HepG2 (cell line): ENCODE data around the gene OCSTAMP. TPM values are rescaled to one million over a fixed set of nuclear protein-coding genes. Genes with fewer than 3 reads are reported as not detected.
A peak's percentile ranks its signal among the peaks of the same experiment; 100 is the strongest.

Experiments used
- CREB1 ChIP-seq, 2 experiments: fragments of 450-650 bp in 1 of 2; IDR thresholded peaks; 2 replicates each; pipeline ENCODE4 v1.6.1; 2016 to 2017; ENCODE audit warnings: control low read depth in 1 of 2, mild to moderate bottlenecking in 1 of 2, missing compliant biosample characterization in 1 of 2, missing genetic modification characterization in 1 of 2
- ERF ChIP-seq: IDR thresholded peaks from 2 replicates; pipeline ENCODE4 v1.6.1; 2018; ENCODE audit warnings: missing biosample characterization, missing genetic modification reagents
- FOXP1 ChIP-seq, 2 experiments: fragments of 450-650 bp in 1 of 2; IDR thresholded peaks; 2 replicates each; pipeline ENCODE4 v1.6.1; 2017 to 2018; ENCODE audit warnings: antibody characterized with exemption in 1 of 2
- HNRNPK ChIP-seq: fragments of 200-400 bp; formaldehyde crosslinking; IDR thresholded peaks from 2 replicates; pipeline ENCODE4 v1.6.1; 2018; ENCODE audit warnings: low read length, low read depth, moderate library complexity, mild to moderate bottlenecking; ENCODE audit not compliant: poor library complexity, severe bottlenecking
- PITX1 ChIP-seq: sonication (generic); formaldehyde crosslinking; IDR thresholded peaks from 2 replicates; pipeline ENCODE4 v1.5.1; 2020; ENCODE audit warnings: mild to moderate bottlenecking, missing genetic modification reagents
- RXRB ChIP-seq: IDR thresholded peaks from 2 replicates; pipeline ENCODE4 v1.6.1; 2016; ENCODE audit warnings: borderline replicate concordance, missing genetic modification reagents, missing compliant biosample characterization
- SP1 ChIP-seq, 2 experiments: fragments of 450-650 bp in 1 of 2; sonication (generic) in 1 of 2; formaldehyde crosslinking in 1 of 2; IDR thresholded peaks; 2 replicates each; pipeline versions ENCODE4 v1.4.0 to v1.6.1; 2016 to 2020; ENCODE audit warnings: missing genetic modification reagents in 1 of 2
- SP4 ChIP-seq: sonication (generic); formaldehyde crosslinking; IDR thresholded peaks from 2 replicates; pipeline ENCODE4 v1.8.1; 2023; ENCODE audit warnings: mild to moderate bottlenecking, missing genetic modification reagents
- SPEN ChIP-seq: sonication (generic); formaldehyde crosslinking; IDR thresholded peaks from 2 replicates; pipeline ENCODE4 v1.5.1; 2020; ENCODE audit warnings: low read depth, mild to moderate bottlenecking, missing genetic modification reagents
- SRSF1 ChIP-seq: fragments of 200-400 bp; formaldehyde crosslinking; optimal IDR thresholded peaks from 2 replicates; pipeline ENCODE3; 2017; ENCODE audit warnings: mild to moderate bottlenecking, low read depth, low read length, moderate library complexity
- TEAD3 ChIP-seq: optimal IDR thresholded peaks from 2 replicates; pipeline ENCODE3; 2016; ENCODE audit warnings: borderline replicate concordance
- THAP8 ChIP-seq: sonication (generic); formaldehyde crosslinking; IDR thresholded peaks from 2 replicates; pipeline ENCODE4 v1.5.1; 2020; ENCODE audit warnings: missing genetic modification reagents, mild to moderate bottlenecking, borderline replicate concordance
- ZFP41 ChIP-seq: sonication (generic); formaldehyde crosslinking; IDR thresholded peaks from 2 replicates; pipeline ENCODE4 v1.4.0; 2020; ENCODE audit warnings: mild to moderate bottlenecking, missing genetic modification reagents, borderline replicate concordance
- ZMYM3 ChIP-seq: sonication (generic); formaldehyde crosslinking; IDR thresholded peaks from 2 replicates; pipeline ENCODE4 v1.5.1; 2020; ENCODE audit warnings: mild to moderate bottlenecking, missing genetic modification reagents
- ZNF138 ChIP-seq: sonication (generic); formaldehyde crosslinking; IDR thresholded peaks from 2 replicates; pipeline ENCODE4 v1.5.0; 2020; ENCODE audit warnings: mild to moderate bottlenecking, low read depth, missing genetic modification reagents
- ZNF235 ChIP-seq: sonication (generic); formaldehyde crosslinking; IDR thresholded peaks from 2 replicates; pipeline ENCODE4 v1.8.1; 2023; ENCODE audit warnings: mild to moderate bottlenecking, missing genetic modification reagents, borderline replicate concordance
- ZNF280D ChIP-seq: sonication (generic); formaldehyde crosslinking; IDR thresholded peaks from 2 replicates; pipeline ENCODE4 v1.5.1; 2020; ENCODE audit warnings: mild to moderate bottlenecking, missing genetic modification reagents
- ZNF672 ChIP-seq: sonication (generic); formaldehyde crosslinking; IDR thresholded peaks from 2 replicates; pipeline ENCODE4 v1.8.1; 2022; ENCODE audit warnings: missing genetic modification reagents
- ZNF713 ChIP-seq: sonication (generic); formaldehyde crosslinking; IDR thresholded peaks from 2 replicates; pipeline ENCODE4 v1.4.0; 2020; ENCODE audit warnings: mild to moderate bottlenecking, missing genetic modification reagents
- ZNF761 ChIP-seq: sonication (generic); formaldehyde crosslinking; conservative IDR thresholded peaks from 2 replicates; pipeline ENCODE4 v1.4.0; 2020; ENCODE audit warnings: mild to moderate bottlenecking, missing genetic modification reagents
- polyA plus RNA-seq, 8 experiments: library from polyadenylated mRNA; depleted of rRNA in 3 of 8; stranded (reverse) in 7 of 8; unstranded in 1 of 8; fragments of >200 nt; fragmentation: Illumina TruSeq in 4 of 8; extraction: Trizol in 4 of 8; gene quantifications; 2 replicates each; pipeline versions ENCODE4 v1.2.1 to v1.2.3, GENCODE V29; 2011 to 2016; ENCODE audit warnings: low read depth in 4 of 8, missing spikeins in 1 of 8, mixed read lengths in 1 of 8; ENCODE audit not compliant: insufficient read depth in 1 of 8
- total RNA-seq, 5 experiments: library from RNA; depleted of rRNA; stranded (reverse); fragments of >200 nt; fragmentation: Illumina TruSeq; extraction: Trizol; gene quantifications; 2 replicates each; pipeline ENCODE4 v1.2.3, GENCODE V29; 2016; ENCODE audit warnings: low read depth in 1 of 5
- TF ChIP-seq, protein P1 (sequence below): sonication (generic); formaldehyde crosslinking; IDR thresholded peaks from 2 replicates; pipeline ENCODE4 v1.5.0; 2020; ENCODE audit warnings: mild to moderate bottlenecking, missing genetic modification reagents, borderline replicate concordance

Gene OCSTAMP
- total and polyA plus RNA-seq, 2 of the 13 experiments (the other 11 are each of a cell fraction or from before 2014, with no cell fraction given), result not detected

DNA sequence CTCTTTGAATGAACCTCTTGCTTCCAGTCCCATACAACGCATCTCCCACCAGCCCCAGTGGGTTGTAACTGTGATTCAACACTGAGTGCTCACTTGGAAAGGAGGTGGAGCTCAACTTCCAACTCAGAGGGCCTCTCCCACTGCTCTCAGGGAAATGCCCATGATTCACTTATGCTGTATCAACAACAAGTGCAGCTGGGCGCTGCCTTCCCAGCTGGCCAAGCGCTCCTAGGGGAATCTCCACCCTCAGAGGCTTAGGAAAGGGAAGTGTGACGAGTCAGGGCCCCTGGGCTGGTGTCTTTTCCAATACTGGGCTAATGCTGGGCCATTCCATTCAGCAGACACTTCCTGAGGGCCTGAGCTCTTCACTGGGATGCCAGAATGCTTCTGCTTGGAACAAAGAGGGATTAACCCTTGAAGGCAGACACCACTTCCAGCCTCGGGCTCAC lies 8.1 kb upstream of the OCSTAMP start (continued):
- TF ChIP-seq THAP8 (CRISPR knock-in tag), result no peak
- TF ChIP-seq SRSF1, result no peak
- TF ChIP-seq TEAD3 (CRISPR knock-in tag), result no peak
- no peak for TF ChIP-seq SP1 (IDR thresholded peaks at IDR 0.05)
- TF ChIP-seq SP1 (CRISPR knock-in tag; IDR thresholded peaks at IDR 0.05), result 0 out of 2 replicates have a peak, but pooled peaks have one; percentile 9
- TF ChIP-seq ZNF235, result no peak
- no peak for TF ChIP-seq ZNF280D (CRISPR knock-in tag)
- TF ChIP-seq SP4 (CRISPR knock-in tag), result no peak
- TF ChIP-seq RXRB (CRISPR knock-in tag), result no peak; the same call in 1 of the 2 replicates
- TF ChIP-seq, protein P1, sequence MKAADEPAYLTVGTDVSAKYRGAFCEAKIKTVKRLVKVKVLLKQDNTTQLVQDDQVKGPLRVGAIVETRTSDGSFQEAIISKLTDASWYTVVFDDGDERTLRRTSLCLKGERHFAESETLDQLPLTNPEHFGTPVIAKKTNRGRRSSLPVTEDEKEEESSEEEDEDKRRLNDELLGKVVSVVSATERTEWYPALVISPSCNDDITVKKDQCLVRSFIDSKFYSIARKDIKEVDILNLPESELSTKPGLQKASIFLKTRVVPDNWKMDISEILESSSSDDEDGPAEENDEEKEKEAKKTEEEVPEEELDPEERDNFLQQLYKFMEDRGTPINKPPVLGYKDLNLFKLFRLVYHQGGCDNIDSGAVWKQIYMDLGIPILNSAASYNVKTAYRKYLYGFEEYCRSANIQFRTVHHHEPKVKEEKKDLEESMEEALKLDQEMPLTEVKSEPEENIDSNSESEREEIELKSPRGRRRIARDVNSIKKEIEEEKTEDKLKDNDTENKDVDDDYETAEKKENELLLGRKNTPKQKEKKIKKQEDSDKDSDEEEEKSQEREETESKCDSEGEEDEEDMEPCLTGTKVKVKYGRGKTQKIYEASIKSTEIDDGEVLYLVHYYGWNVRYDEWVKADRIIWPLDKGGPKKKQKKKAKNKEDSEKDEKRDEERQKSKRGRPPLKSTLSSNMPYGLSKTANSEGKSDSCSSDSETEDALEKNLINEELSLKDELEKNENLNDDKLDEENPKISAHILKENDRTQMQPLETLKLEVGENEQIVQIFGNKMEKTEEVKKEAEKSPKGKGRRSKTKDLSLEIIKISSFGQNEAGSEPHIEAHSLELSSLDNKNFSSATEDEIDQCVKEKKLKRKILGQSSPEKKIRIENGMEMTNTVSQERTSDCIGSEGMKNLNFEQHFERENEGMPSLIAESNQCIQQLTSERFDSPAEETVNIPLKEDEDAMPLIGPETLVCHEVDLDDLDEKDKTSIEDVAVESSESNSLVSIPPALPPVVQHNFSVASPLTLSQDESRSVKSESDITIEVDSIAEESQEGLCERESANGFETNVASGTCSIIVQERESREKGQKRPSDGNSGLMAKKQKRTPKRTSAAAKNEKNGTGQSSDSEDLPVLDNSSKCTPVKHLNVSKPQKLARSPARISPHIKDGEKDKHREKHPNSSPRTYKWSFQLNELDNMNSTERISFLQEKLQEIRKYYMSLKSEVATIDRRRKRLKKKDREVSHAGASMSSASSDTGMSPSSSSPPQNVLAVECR (CRISPR knock-in tag), result no peak
- no peak for TF ChIP-seq ZNF672 (CRISPR knock-in tag)
- TF ChIP-seq FOXP1 (IDR thresholded peaks at IDR 0.05), result no peak
- 0 out of 2 replicates have a peak, but pooled peaks have one; percentile 35 for TF ChIP-seq FOXP1 (CRISPR knock-in tag; IDR thresholded peaks at IDR 0.05)
- peak; percentile 61; the same call in 1 of the 2 replicates for TF ChIP-seq PITX1 (CRISPR knock-in tag)
- TF ChIP-seq ZNF138 (CRISPR knock-in tag), result no peak
- TF ChIP-seq SPEN (CRISPR knock-in tag), result no peak
- no peak for TF ChIP-seq ZFP41 (CRISPR knock-in tag)
- TF ChIP-seq HNRNPK, result no peak
- peak; percentile 52; the same call in 1 of the 2 replicates for TF ChIP-seq ERF (CRISPR knock-in tag)
- TF ChIP-seq ZMYM3, result 0 out of 2 replicates have a peak, but pooled peaks have one; percentile 17
- TF ChIP-seq ZNF713 (CRISPR knock-in tag), result no peak
- TF ChIP-seq CREB1 (IDR thresholded peaks at IDR 0.05), result no peak
- no peak for TF ChIP-seq CREB1 (CRISPR knock-in tag; IDR thresholded peaks at IDR 0.05)
- TF ChIP-seq ZNF761 (CRISPR knock-in tag), result no peak
